ENCODE measurements around the gene PTPRK.

- TF ChIP-seq POLR2A (IDR thresholded peaks at IDR 0.05; ENCODE audit: low read length) = no peak
- TF ChIP-seq GATA1 (IDR thresholded peaks at IDR 0.05; ENCODE audit: low read depth, low read length) = no peak
Observed at GRCh38 chr6:128209771-128210170, 310.6 kb downstream of the PTPRK start.

Data from erythroblast (primary cell).